ENCODE results near the gene SERPING1.

SERPING1 gene

DNA sequence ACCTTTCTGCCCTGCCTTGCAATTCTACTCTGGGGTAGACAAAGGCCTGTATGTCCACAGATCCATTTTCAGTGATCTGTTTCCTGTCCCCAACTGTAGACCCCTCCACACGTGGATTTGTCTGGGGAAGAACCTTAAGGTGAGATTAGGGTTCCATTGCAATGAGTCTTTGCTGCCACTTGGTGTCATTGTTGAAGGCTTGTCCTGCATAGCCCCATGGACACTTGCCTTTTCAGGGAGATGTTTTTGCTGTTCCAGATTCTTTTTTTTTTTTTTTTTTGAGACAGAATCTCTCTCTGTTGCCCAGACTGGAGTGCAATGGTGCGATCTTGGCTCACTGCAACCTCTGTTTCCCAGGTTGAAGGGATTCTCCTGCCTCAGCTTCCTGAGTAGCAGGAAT lies 21.8 kb downstream of the SERPING1 start:
- Histone ChIP-seq H2BK15ac (ENCODE audit: low read depth, poor library complexity, severe bottlenecking) (no peak overlapping the region), H3K27me3 (ENCODE audit: control insufficient read depth in 1 of 2, insufficient read depth in 1 of 2, low read length in 2 of 2) (no peaks in the 10 kb centered on the region), H2AK5ac (ENCODE audit: low read length, severe bottlenecking) (no peak overlapping the region), H2BK12ac (ENCODE audit: low read length in 2 of 2) (no peak overlapping the region), H3K79me1 (replicated peaks; ENCODE audit: low read length, poor library complexity, severe bottlenecking) (no peaks in the 10 kb centered on the region), H3K27ac (ENCODE audit: low read length, poor library complexity, severe bottlenecking) (no peak overlapping the region), H3K36me3 (ENCODE audit: control insufficient read depth in 1 of 2, insufficient read depth in 2 of 2, low read depth in 1 of 2, low read length in 2 of 2) (peaks cover 2 to 27% of the 10 kb centered on the region in 2 experiments), H2AFZ (ENCODE audit: low read depth, low read length) (no peak overlapping the region), H3K4ac (ENCODE audit: low read depth in 1 of 2, low read length in 2 of 2) (no peak overlapping the region), H3K9me3 (ENCODE audit: control insufficient read depth, low read length) (peaks cover 5% of the 10 kb centered on the region), H3K4me1 (ENCODE audit: control insufficient read depth, insufficient read depth, low read depth, low read length) (no peaks in the 10 kb centered on the region), H2BK5ac (ENCODE audit: low read depth, low read length, poor library complexity, severe bottlenecking) (no peak overlapping the region), H4K91ac (ENCODE audit: low read length) (no peak overlapping the region), H3K4me2 (ENCODE audit: low read length, poor library complexity, severe bottlenecking) (no peak overlapping the region), H4K8ac (ENCODE audit: low read length) (no peak overlapping the region), H3K18ac (ENCODE audit: low read depth in 1 of 2, low read length in 2 of 2) (no peak overlapping the region), H3K4me3 (ENCODE audit: insufficient read depth in 1 of 2, low read depth in 1 of 2, low read length in 2 of 2) (no peak overlapping the region), H3K23ac (ENCODE audit: low read length in 2 of 2) (no peak overlapping the region), H2BK120ac (ENCODE audit: low read depth, low read length) (no peak overlapping the region), H3K9ac (ENCODE audit: low read length) (no peak overlapping the region), H3K14ac (ENCODE audit: low read length in 2 of 2) (no peak overlapping the region)
- DNase-seq = no peak
- 76% methylated on average over 2 of the region's 2 CpGs for WGBS

DNA sequence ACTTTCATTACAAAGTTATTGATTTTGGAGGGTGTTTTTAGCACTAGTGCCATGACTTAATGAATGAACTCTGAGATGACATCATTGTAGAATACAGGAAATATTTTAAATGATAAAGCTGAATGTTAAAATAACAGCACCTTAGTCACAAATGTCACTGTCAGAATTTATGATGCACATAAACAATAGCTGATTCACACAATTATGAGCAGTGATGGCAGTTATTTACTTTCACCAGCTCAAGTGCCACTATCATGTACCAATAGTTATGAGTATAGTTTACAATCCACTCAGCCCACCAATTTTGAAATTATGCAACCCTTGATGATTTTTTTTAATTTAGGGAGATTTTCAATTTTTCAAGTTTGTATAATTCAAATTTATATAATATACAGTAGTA lies 23.0 kb downstream of the SERPING1 start:
- H2BK120ac ChIP-seq (ENCODE audit: low read depth, low read length) = no peak overlapping the region
- peaks cover 5% of the 10 kb centered on the region for H3K9me3 ChIP-seq (ENCODE audit: control insufficient read depth, low read length)
- no peak overlapping the region for H3K18ac ChIP-seq (ENCODE audit: low read depth in 1 of 2, low read length in 2 of 2)
- no peaks in the 10 kb centered on the region for H3K79me1 ChIP-seq (replicated peaks; ENCODE audit: low read length, poor library complexity, severe bottlenecking)
- H2AK5ac ChIP-seq (ENCODE audit: low read length, severe bottlenecking) = no peak overlapping the region
- H2BK15ac ChIP-seq (ENCODE audit: low read depth, poor library complexity, severe bottlenecking) = no peak overlapping the region
- no peak overlapping the region for H3K9ac ChIP-seq (ENCODE audit: low read length)
- H3K36me3 ChIP-seq (ENCODE audit: control insufficient read depth in 1 of 2, insufficient read depth in 2 of 2, low read depth in 1 of 2, low read length in 2 of 2) = peaks cover 0 to 16% of the 10 kb centered on the region in 2 experiments
- no peak overlapping the region for H3K4me3 ChIP-seq (ENCODE audit: insufficient read depth in 1 of 2, low read depth in 1 of 2, low read length in 2 of 2)
- no peaks in the 10 kb centered on the region for H3K27me3 ChIP-seq (ENCODE audit: control insufficient read depth in 1 of 2, insufficient read depth in 1 of 2, low read length in 2 of 2)
- no peaks in the 10 kb centered on the region for H3K4me1 ChIP-seq (ENCODE audit: control insufficient read depth, insufficient read depth, low read depth, low read length)
- H3K23ac ChIP-seq (ENCODE audit: low read length in 2 of 2) = no peak overlapping the region
- H3K27ac ChIP-seq (ENCODE audit: low read length, poor library complexity, severe bottlenecking) = no peak overlapping the region
- no peak overlapping the region for H2BK12ac ChIP-seq (ENCODE audit: low read length in 2 of 2)
- H4K8ac ChIP-seq (ENCODE audit: low read length) = no peak overlapping the region
- H4K91ac ChIP-seq (ENCODE audit: low read length) = no peak overlapping the region
- H2BK5ac ChIP-seq (ENCODE audit: low read depth, low read length, poor library complexity, severe bottlenecking) = no peak overlapping the region
- DNase-seq = no peak
- no peak overlapping the region for H3K14ac ChIP-seq (ENCODE audit: low read length in 2 of 2)
- no peak overlapping the region for H3K4me2 ChIP-seq (ENCODE audit: low read length, poor library complexity, severe bottlenecking)
- H2AFZ ChIP-seq (ENCODE audit: low read depth, low read length) = no peak overlapping the region
- H3K4ac ChIP-seq (ENCODE audit: low read depth in 1 of 2, low read length in 2 of 2) = no peak overlapping the region

DNA sequence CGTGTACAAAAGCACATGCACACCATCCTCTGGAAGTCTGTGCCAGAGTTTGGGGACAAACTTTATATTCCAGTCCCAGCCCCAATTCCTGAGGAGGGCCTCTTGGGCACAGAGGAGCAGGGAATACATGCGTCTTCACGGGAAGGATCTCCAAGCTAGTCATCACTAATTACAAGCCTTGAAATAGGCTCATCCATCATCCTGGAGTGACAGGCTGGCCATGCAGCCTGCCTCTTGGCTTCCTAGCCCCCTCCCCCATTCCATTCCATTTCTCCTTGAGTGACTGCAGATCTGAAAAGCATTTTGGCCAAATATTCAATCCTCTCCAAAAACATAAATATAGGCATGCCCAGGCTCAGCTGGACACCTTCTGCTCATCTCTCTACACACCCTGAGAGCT lies 24.8 kb downstream of the SERPING1 start:
- Histone ChIP-seq H3K27ac (ENCODE audit: low read length, poor library complexity, severe bottlenecking) (no peak overlapping the region), H3K9me3 (ENCODE audit: control insufficient read depth, low read length) (peaks cover 5% of the 10 kb centered on the region), H3K23ac (ENCODE audit: low read length in 2 of 2) (no peak overlapping the region), H2AFZ (ENCODE audit: low read depth, low read length) (no peak overlapping the region), H3K36me3 (ENCODE audit: control insufficient read depth in 1 of 2, insufficient read depth in 2 of 2, low read depth in 1 of 2, low read length in 2 of 2) (peaks cover 0 to 8% of the 10 kb centered on the region in 2 experiments), H3K79me1 (replicated peaks; ENCODE audit: low read length, poor library complexity, severe bottlenecking) (no peaks in the 10 kb centered on the region), H2BK5ac (ENCODE audit: low read depth, low read length, poor library complexity, severe bottlenecking) (no peak overlapping the region), H4K91ac (ENCODE audit: low read length) (no peak overlapping the region), H3K4me1 (ENCODE audit: control insufficient read depth, insufficient read depth, low read depth, low read length) (no peaks in the 10 kb centered on the region), H3K14ac (ENCODE audit: low read length in 2 of 2) (no peak overlapping the region), H2BK15ac (ENCODE audit: low read depth, poor library complexity, severe bottlenecking) (no peak overlapping the region), H3K9ac (ENCODE audit: low read length) (no peak overlapping the region), H2AK5ac (ENCODE audit: low read length, severe bottlenecking) (no peak overlapping the region), H2BK12ac (ENCODE audit: low read length in 2 of 2) (no peak overlapping the region), H3K27me3 (ENCODE audit: control insufficient read depth in 1 of 2, insufficient read depth in 1 of 2, low read length in 2 of 2) (no peaks in the 10 kb centered on the region), H3K18ac (ENCODE audit: low read depth in 1 of 2, low read length in 2 of 2) (no peak overlapping the region), H3K4me3 (ENCODE audit: insufficient read depth in 1 of 2, low read depth in 1 of 2, low read length in 2 of 2) (no peak overlapping the region), H4K8ac (ENCODE audit: low read length) (no peak overlapping the region), H3K4ac (ENCODE audit: low read depth in 1 of 2, low read length in 2 of 2) (no peak overlapping the region), H2BK120ac (ENCODE audit: low read depth, low read length) (no peak overlapping the region), H3K4me2 (ENCODE audit: low read length, poor library complexity, severe bottlenecking) (no peak overlapping the region)
- no peak for DNase-seq
- WGBS = 11% methylated on average over 3 of the region's 3 CpGs

DNA sequence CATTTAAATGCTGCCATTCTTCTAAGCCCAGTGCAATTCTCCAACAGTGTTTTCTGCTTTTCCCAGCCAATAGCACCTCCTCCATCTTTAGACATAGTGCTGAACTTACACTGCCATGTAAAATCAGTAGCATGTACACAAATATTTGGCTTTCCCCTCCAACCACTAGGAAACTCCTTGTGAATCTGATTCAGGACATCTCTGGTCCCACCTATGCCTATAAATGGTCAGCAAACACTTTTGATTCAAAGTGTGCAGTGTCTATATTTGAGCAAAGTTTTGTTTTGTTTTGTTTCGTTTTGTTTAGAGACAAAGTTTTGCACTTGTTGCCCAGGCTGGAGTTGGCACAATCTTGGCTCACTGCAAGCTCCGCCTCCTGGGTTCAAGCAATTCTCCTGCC lies 27.4 kb downstream of the SERPING1 start:
- Histone ChIP-seq H3K18ac (ENCODE audit: low read depth in 1 of 2, low read length in 2 of 2) (no peak overlapping the region), H3K23ac (ENCODE audit: low read length in 2 of 2) (no peak overlapping the region), H2BK15ac (ENCODE audit: low read depth, poor library complexity, severe bottlenecking) (no peak overlapping the region), H3K14ac (ENCODE audit: low read length in 2 of 2) (no peak overlapping the region), H3K4ac (ENCODE audit: low read depth in 1 of 2, low read length in 2 of 2) (no peak overlapping the region), H3K4me3 (ENCODE audit: insufficient read depth in 1 of 2, low read depth in 1 of 2, low read length in 2 of 2) (no peak overlapping the region), H3K79me1 (replicated peaks; ENCODE audit: low read length, poor library complexity, severe bottlenecking) (no peaks in the 10 kb centered on the region), H3K9me3 (ENCODE audit: control insufficient read depth, low read length) (no peaks in the 10 kb centered on the region), H3K9ac (ENCODE audit: low read length) (no peak overlapping the region), H2BK120ac (ENCODE audit: low read depth, low read length) (no peak overlapping the region), H4K91ac (ENCODE audit: low read length) (no peak overlapping the region), H3K27ac (ENCODE audit: low read length, poor library complexity, severe bottlenecking) (no peak overlapping the region), H2AK5ac (ENCODE audit: low read length, severe bottlenecking) (no peak overlapping the region), H3K27me3 (ENCODE audit: control insufficient read depth in 1 of 2, insufficient read depth in 1 of 2, low read length in 2 of 2) (no peaks in the 10 kb centered on the region), H3K36me3 (ENCODE audit: control insufficient read depth in 1 of 2, insufficient read depth in 2 of 2, low read depth in 1 of 2, low read length in 2 of 2) (peaks cover 0 to under 1% of the 10 kb centered on the region in 2 experiments), H2BK5ac (ENCODE audit: low read depth, low read length, poor library complexity, severe bottlenecking) (no peak overlapping the region), H3K4me1 (ENCODE audit: control insufficient read depth, insufficient read depth, low read depth, low read length) (no peaks in the 10 kb centered on the region), H4K8ac (ENCODE audit: low read length) (no peak overlapping the region), H3K4me2 (ENCODE audit: low read length, poor library complexity, severe bottlenecking) (no peak overlapping the region), H2AFZ (ENCODE audit: low read depth, low read length) (no peak overlapping the region), H2BK12ac (ENCODE audit: low read length in 2 of 2) (no peak overlapping the region)
- WGBS = 100% methylated on average over 1 of the region's 2 CpGs
- DNase-seq = no peak
